Body of pancreas (tissue), 4 donors: ENCODE results near the gene TOR3A. TPM values are rescaled to one million over a fixed set of nuclear protein-coding genes. Genes with fewer than 3 reads are reported as not detected.

Source experiments
- ATAC-seq: fragments of 150-250 bp; one replicate; pipeline ENCODE4 v1.9.1; 2016
- DNase-seq, 4 donors: peaks; one replicate each; pipeline ENCODE4 v3.0.0-alpha.2; 2019
- H3K27ac ChIP-seq, 4 donors: fragments of 200-600 bp; sonication (generic); 1 replicate in 3 of 4; 2 replicates in 1 of 4; pipeline versions ENCODE4 v1.5.1 to v1.6.1; 2016 to 2019; ENCODE audit warnings: mild to moderate bottlenecking in 1 of 4, mixed read lengths in 1 of 4, moderate library complexity in 1 of 4
- H3K27me3 ChIP-seq, 2 donors: fragments of 200-600 bp; sonication (generic); one replicate each; pipeline ENCODE4 v1.6.0; 2016; ENCODE audit warnings: mild to moderate bottlenecking in 1 of 2
- H3K36me3 ChIP-seq, 2 donors: fragments of 200-600 bp; sonication (generic); replicated peaks in 1 of 2; 2 replicates each; pipeline ENCODE4 v1.5.1; 2016; ENCODE audit warnings: low read depth in 2 of 2; ENCODE audit not compliant: insufficient read depth in 1 of 2
- H3K4me1 ChIP-seq: fragments of 200-600 bp; sonication (generic); one replicate; pipeline ENCODE4 v1.6.0; 2016
- H3K4me3 ChIP-seq, 2 donors: fragments of 200-600 bp; sonication (generic); 1 replicate in 1 of 2; 2 replicates in 1 of 2; pipeline ENCODE4 v1.5.1; 2016 to 2019
- H3K9me3 ChIP-seq, 3 donors: fragments of 200-600 bp; sonication (generic); 1 replicate in 2 of 3; 2 replicates in 1 of 3; pipeline ENCODE4 v1.5.1; 2016
- CTCF ChIP-seq, 7 experiments: fragments of 450-650 bp in 4 of 7; fragments of 200-600 bp in 3 of 7; sonication (generic) in 3 of 7; IDR thresholded peaks; one replicate each; pipeline ENCODE4 v1.5.1; 2016 to 2019; ENCODE audit warnings: antibody characterized with exemption in 7 of 7
- POLR2A ChIP-seq, 3 donors: fragments of 450-650 bp; IDR thresholded peaks; one replicate each; pipeline ENCODE4 v1.6.1; 2016; ENCODE audit warnings: antibody characterized with exemption in 3 of 3, mild to moderate bottlenecking in 2 of 3
- WGBS, 2 donors: methylation state at CpG; one replicate each; pipeline ENCODE4 v1.1.5; 2017; 5-methylcytosine and 5-hydroxymethylcytosine counted together
- intact Hi-C: fragments of 100-400 bp; cut with DNase I; formaldehyde crosslinking; loops from one replicate; pipeline ENCODE4 v1.15.1; 2023
- total RNA-seq, 2 donors: library from RNA; depleted of rRNA; stranded (reverse); fragments of >200 nt; gene quantifications; one replicate each; pipeline ENCODE4 v1.1.0, GENCODE V29; 2016

The TOR3A gene
- total RNA-seq, 2 donors from 2014 or later: 23.1 to 27.7 TPM

DNA sequence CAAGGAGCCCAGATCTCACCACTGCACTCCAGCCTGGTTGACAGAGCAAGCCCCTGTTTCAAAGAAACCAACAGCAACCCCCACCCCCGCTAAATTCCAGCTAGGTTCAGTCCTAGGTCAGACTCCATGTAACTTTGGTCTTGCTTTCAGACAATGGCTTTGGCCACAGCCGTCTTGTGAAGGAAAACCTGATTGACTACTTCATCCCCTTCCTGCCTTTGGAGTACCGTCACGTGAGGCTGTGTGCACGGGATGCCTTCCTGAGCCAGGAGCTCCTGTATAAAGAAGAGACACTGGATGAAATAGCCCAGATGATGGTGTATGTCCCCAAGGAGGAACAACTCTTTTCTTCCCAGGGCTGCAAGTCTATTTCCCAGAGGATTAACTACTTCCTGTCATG lies 12.9 kb downstream of the TOR3A start:
- Histone ChIP-seq H3K27me3 (no peaks in the 10 kb centered on the region), H3K9me3 (no peaks in the 10 kb centered on the region), H3K27ac (no peak overlapping the region), H3K36me3 (peaks cover 4 to 13% of the 10 kb centered on the region in 2 donors), H3K4me1 (peaks cover 28% of the 10 kb centered on the region), H3K4me3 (no peak overlapping the region)
- no peak for TF ChIP-seq POLR2A (IDR thresholded peaks at IDR 0.05)
- no peak for TF ChIP-seq CTCF (IDR thresholded peaks at IDR 0.05)
- ATAC-seq: no peak
- intact Hi-C loops: no loop called here
- WGBS, 2 donors: 77 to 83% methylated on average over 2 to 5 of the region's 5 CpGs
- DNase-seq: no peak

GRCh38 chr1:179095377-179095776 lies 13.5 kb downstream of the TOR3A start:
- Histone ChIP-seq H3K4me3 (no peak overlapping the region), H3K9me3 (no peaks in the 10 kb centered on the region), H3K27ac (no peak overlapping the region), H3K27me3 (no peaks in the 10 kb centered on the region), H3K36me3 (peaks cover 4 to 14% of the 10 kb centered on the region in 2 donors), H3K4me1 (peaks cover 24% of the 10 kb centered on the region)
- no peak for TF ChIP-seq POLR2A (IDR thresholded peaks at IDR 0.05)
- TF ChIP-seq CTCF (IDR thresholded peaks at IDR 0.05): no peak
- no peak for DNase-seq
- no peak for ATAC-seq
- 84 to 92% methylated on average over 4 of the region's 4 CpGs for WGBS, 2 donors
- intact Hi-C loops: no loop called here

DNA sequence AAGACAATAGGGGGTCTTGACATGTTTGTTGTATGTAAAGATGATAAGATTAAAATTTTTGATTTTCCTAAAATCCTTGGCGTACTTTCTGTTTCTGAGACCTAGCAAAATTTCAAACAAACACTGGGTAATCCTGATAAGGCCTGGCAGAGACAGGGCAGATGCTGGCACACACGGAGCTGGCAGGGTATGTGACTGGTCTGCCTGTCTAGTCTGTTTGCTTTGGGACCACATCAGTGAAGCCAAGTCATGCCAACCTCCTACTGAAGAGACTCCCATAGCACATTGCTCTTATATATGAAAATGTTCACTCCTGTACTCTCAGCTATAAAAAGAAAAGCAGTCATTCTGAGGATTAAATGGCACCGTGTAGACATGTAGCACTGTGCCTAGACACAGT lies 14.1 kb downstream of the TOR3A start:
- Histone ChIP-seq H3K36me3 (peaks cover 4 to 14% of the 10 kb centered on the region in 2 donors), H3K4me1 (peaks cover 19% of the 10 kb centered on the region), H3K4me3 (no peak overlapping the region), H3K9me3 (no peaks in the 10 kb centered on the region), H3K27ac (no peak overlapping the region), H3K27me3 (no peaks in the 10 kb centered on the region)
- 48 to 50% methylated on average over 3 of the region's 3 CpGs for WGBS, 2 donors
- intact Hi-C loops: no loop called here
- DNase-seq (no peak), ATAC-seq (no peak)
- TF ChIP-seq POLR2A (IDR thresholded peaks at IDR 0.05) (no peak), CTCF (IDR thresholded peaks at IDR 0.05) (no peak)

DNA sequence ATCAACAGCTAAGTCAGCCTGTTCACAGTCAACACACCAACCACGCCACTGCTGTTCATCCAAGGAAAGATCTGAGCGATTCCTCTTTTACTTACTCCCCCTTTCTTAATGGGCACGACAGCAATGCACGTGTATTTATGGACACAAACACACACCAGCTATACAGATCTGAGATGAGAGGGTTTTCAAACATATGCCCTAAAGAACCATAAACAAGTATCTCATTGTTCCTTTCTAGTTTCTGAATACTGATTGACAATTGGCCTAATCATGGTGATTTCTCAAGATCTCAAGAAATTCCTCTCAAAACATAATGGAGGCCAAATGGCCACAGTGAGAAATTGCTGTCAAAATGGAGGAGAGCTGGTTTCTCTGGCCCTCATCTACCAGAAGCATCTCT lies 18.0 kb downstream of the TOR3A start:
- 97 to 98% methylated on average over 4 of the region's 4 CpGs for WGBS, 2 donors
- TF ChIP-seq POLR2A (IDR thresholded peaks at IDR 0.05): no peak

GRCh38 chr1:179101566-179101965 lies 19.7 kb downstream of the TOR3A start:
- Histone ChIP-seq H3K4me1 (no peaks in the 10 kb centered on the region), H3K27ac (no peak overlapping the region), H3K36me3 (peaks cover 0 to 1% of the 10 kb centered on the region in 2 donors), H3K9me3 (no peaks in the 10 kb centered on the region), H3K4me3 (no peak overlapping the region), H3K27me3 (no peaks in the 10 kb centered on the region)
- ATAC-seq (no peak), DNase-seq (no peak)
- 92 to 94% methylated on average over 4 of the region's 4 CpGs for WGBS, 2 donors
- TF ChIP-seq POLR2A (IDR thresholded peaks at IDR 0.05) (no peak), CTCF (IDR thresholded peaks at IDR 0.05) (no peak)
- intact Hi-C loops: no loop called here

More for the DNA sequence above, 18.0 kb downstream of the TOR3A start:
- Histone ChIP-seq H3K27ac (no peak overlapping the region), H3K9me3 (no peaks in the 10 kb centered on the region), H3K4me1 (no peaks in the 10 kb centered on the region), H3K36me3 (peaks cover 0 to 6% of the 10 kb centered on the region in 2 donors), H3K4me3 (no peak overlapping the region), H3K27me3 (no peaks in the 10 kb centered on the region)
- ATAC-seq (no peak), DNase-seq (no peak)
- intact Hi-C loops: no loop called here
